GM12878 (cell line): ENCODE data around the gene PIGBOS1. TPM values are rescaled to one million over a fixed set of nuclear protein-coding genes. Genes with fewer than 3 reads are reported as not detected.

ENCODE experiments used
- ATAC-seq: fragments of 200-7000 bp; cut with Tn5 transposase; 3 replicates; pipeline ENCODE4 v1.9.1; 2020; ENCODE audit warnings: mild to moderate bottlenecking, moderate library complexity
- BruUV-seq: library from RNA; stranded (reverse); fragments of 400-500 nt; replicated peaks from 2 replicates; lab custom pipeline; 2021; lab: Mats Ljungman, UMichigan
- CTCF ChIA-PET: fragments of 300-600 bp; sonication (Branson Sonifier 250); formaldehyde crosslinking; extraction: SDS; loops from one replicate; lab custom pipeline; 2021; ENCODE audit warnings: inconsistent platforms; lab: Yijun Ruan, JAX
- POLR2A ChIA-PET: fragments of 350-600 bp; formaldehyde crosslinking; extraction: SDS; loops from one replicate; lab custom pipeline; 2021; ENCODE audit warnings: inconsistent platforms; lab: Charles Lee
- RAD21 ChIA-PET: fragments of 300-600 bp; sonication (Branson Sonifier 250); formaldehyde crosslinking; loops from one replicate; lab custom pipeline; 2023; ENCODE audit warnings: antibody characterized with exemption; ENCODE audit not compliant: unreplicated experiment; lab: Charles Lee
- SMC1A ChIA-PET: fragments of 300-600 bp; sonication (Branson Sonifier 250); formaldehyde crosslinking; loops from one replicate; lab custom pipeline; 2023; ENCODE audit not compliant: unreplicated experiment, uncharacterized antibody; lab: Charles Lee
- DNase-seq: peaks from one replicate; pipeline ENCODE4 v3.0.0-alpha.2; 2011; ENCODE audit warnings: low read depth, low spot score
- FAIRE-seq: peaks from 3 replicates; lab custom pipeline; 2011; peaks lifted over from hg19 to GRCh38; lab: Jason Lieb, UNC
- H2AFZ ChIP-seq: 2 replicates; pipeline ENCODE4 v1.6.0; 2011; ENCODE audit warnings: low read depth, low read length, control low read depth; ENCODE audit not compliant: control insufficient read depth
- H3K27ac ChIP-seq: 2 replicates; pipeline ENCODE4 v1.5.1; 2011; ENCODE audit warnings: control low read depth; ENCODE audit not compliant: control insufficient read depth, insufficient read depth
- H3K27me3 ChIP-seq, 2 experiments: replicated peaks in 1 of 2; 2 replicates each; pipeline versions ENCODE4 v1.6.0 to v1.6.1; 2011; ENCODE audit warnings: low read length in 1 of 2; ENCODE audit not compliant: control insufficient read depth in 2 of 2, insufficient read depth in 2 of 2
- H3K36me3 ChIP-seq, 2 experiments: 2 replicates each; pipeline ENCODE4 v1.5.1; 2011; ENCODE audit warnings: low read length in 1 of 2; ENCODE audit not compliant: control insufficient read depth in 2 of 2, insufficient read depth in 2 of 2
- H3K4me1 ChIP-seq: 2 replicates; pipeline ENCODE4 v1.6.1; 2011; ENCODE audit warnings: mild to moderate bottlenecking, low read length, moderate library complexity, mixed read lengths; ENCODE audit not compliant: control insufficient read depth, insufficient read depth
- H3K4me2 ChIP-seq: 2 replicates; pipeline ENCODE4 v1.6.0; 2011; ENCODE audit warnings: control low read depth; ENCODE audit not compliant: control insufficient read depth, insufficient read depth
- H3K4me3 ChIP-seq: fragments of 200-600 bp; sonication (generic); 2 replicates; pipeline ENCODE4 v1.5.1; 2016
- H3K79me2 ChIP-seq: 2 replicates; pipeline ENCODE4 v1.6.0; 2011; ENCODE audit warnings: low read length; ENCODE audit not compliant: control insufficient read depth, insufficient read depth
- H3K9ac ChIP-seq: 2 replicates; pipeline ENCODE4 v1.8.0; 2011; ENCODE audit warnings: low read length, control low read depth, mixed read lengths; ENCODE audit not compliant: control insufficient read depth, insufficient read depth
- H3K9me3 ChIP-seq: replicated peaks from 3 replicates; pipeline ENCODE4 v1.5.1; 2011; ENCODE audit warnings: mild to moderate bottlenecking, low read length; ENCODE audit not compliant: control insufficient read depth, insufficient read depth
- H4K20me1 ChIP-seq: 2 replicates; pipeline ENCODE4 v1.6.0; 2011; ENCODE audit not compliant: control insufficient read depth, insufficient read depth
- BACH1 ChIP-seq: fragments of 450-650 bp; IDR thresholded peaks from 2 replicates; pipeline ENCODE4 v1.6.1; 2017; ENCODE audit warnings: mild to moderate bottlenecking, borderline replicate concordance
- CBX3 ChIP-seq: fragments of 200-600 bp; sonication (generic); IDR thresholded peaks from 2 replicates; pipeline ENCODE4 v1.6.1; 2016; ENCODE audit warnings: low read depth, borderline replicate concordance
- CBX5 ChIP-seq: sonication (generic); IDR thresholded peaks from 2 replicates; pipeline ENCODE4 v1.6.1; 2016; ENCODE audit warnings: low read depth, moderate library complexity, mild to moderate bottlenecking, inconsistent platforms
- CHD1 ChIP-seq: IDR thresholded peaks from 2 replicates; pipeline ENCODE4 v1.6.1; 2012; ENCODE audit warnings: low read depth, low read length, improper control_type of control experiment
- ETV6 ChIP-seq, 2 experiments: fragments of 450-650 bp in 1 of 2; IDR thresholded peaks in 1 of 2; conservative IDR thresholded peaks in 1 of 2; 2 replicates each; pipeline ENCODE4 v1.6.1; 2014; ENCODE audit warnings: antibody characterized with exemption in 1 of 2, borderline replicate concordance in 1 of 2, low read depth in 1 of 2, mild to moderate bottlenecking in 1 of 2, moderate library complexity in 1 of 2
- IRF4 ChIP-seq: IDR thresholded peaks from 2 replicates; pipeline ENCODE4 v1.6.1; 2011; ENCODE audit warnings: low read depth, low read length
- POLR2AphosphoS5 ChIP-seq: IDR thresholded peaks from 2 replicates; pipeline ENCODE4 v1.6.1; 2011; ENCODE audit warnings: mild to moderate bottlenecking, low read length, inconsistent platforms
- SREBF2 ChIP-seq: IDR thresholded peaks from 2 replicates; pipeline ENCODE4 v1.6.1; 2012; ENCODE audit warnings: mild to moderate bottlenecking, low read length
- WGBS: methylation state at CpG from one replicate; pipeline ENCODE4 v1.1.6; 2016; ENCODE audit warnings: low lambda C conversion rate; ENCODE audit not compliant: insufficient replicate concordance, insufficient coverage; ENCODE audit errors: missing lambda C conversion rate; 5-methylcytosine and 5-hydroxymethylcytosine counted together
- in situ Hi-C: fragments of 300-500 bp; cut with MboI; formaldehyde crosslinking; loops from 9 replicates; pipeline ENCODE4 v1.14.3; 2018; ENCODE audit warnings: mixed read lengths
- intact Hi-C: fragments of 100-400 bp; cut with micrococcal nuclease; formaldehyde crosslinking; loops from one replicate; pipeline ENCODE4 v1.14.2; 2022; ENCODE audit not compliant: unreplicated experiment
- polyA plus RNA-seq, 11 experiments: library from polyadenylated mRNA; depleted of rRNA in 4 of 11; unstranded in 6 of 11; stranded (reverse) in 5 of 11; fragments of >200 nt; fragmentation: Nextera tagmentation in 4 of 11; fragmentation: Illumina TruSeq in 1 of 11; extraction: Ambion mirVana in 4 of 11; extraction: Trizol in 1 of 11; gene quantifications; 1 replicate in 1 of 11; 2 replicates in 10 of 11; pipeline versions ENCODE4 v1.2.1 to v1.2.3, GENCODE V29; 2011 to 2016; ENCODE audit warnings: inconsistent platforms in 2 of 11, missing spikeins in 2 of 11, low read depth in 1 of 11
- total RNA-seq, 4 experiments: library from RNA; depleted of rRNA in 3 of 4; stranded (reverse); fragments of >200 nt in 3 of 4; fragmentation: Illumina TruSeq in 1 of 4; extraction: Trizol in 1 of 4; gene quantifications; 2 replicates each; pipeline versions ENCODE4 v1.2.1 to v1.2.3, GENCODE V29; 2013 to 2021
- TF ChIP-seq, protein P1 (sequence below): IDR thresholded peaks from 2 replicates; pipeline ENCODE4 v1.6.1; 2012; ENCODE audit warnings: mild to moderate bottlenecking, low read depth, low read length
- TF ChIP-seq, protein P2 (sequence below): IDR thresholded peaks from 2 replicates; pipeline ENCODE4 v1.6.1; 2012; ENCODE audit warnings: low read depth, low read length, improper control_type of control experiment
- TF ChIP-seq, protein P3 (sequence below): fragments of 450-650 bp; IDR thresholded peaks from 2 replicates; pipeline ENCODE4 v1.6.1; 2017; ENCODE audit warnings: mild to moderate bottlenecking, low read depth, inconsistent platforms; ENCODE audit not compliant: poor library complexity, severe bottlenecking
- TF ChIP-seq, protein P4 (sequence below), 3 experiments: IDR thresholded peaks in 2 of 3; conservative IDR thresholded peaks in 1 of 3; 2 replicates each; pipeline ENCODE4 v1.5.1; 2011; ENCODE audit warnings: low read depth in 3 of 3, low read length in 3 of 3, mild to moderate bottlenecking in 3 of 3, control low read depth in 2 of 3, moderate library complexity in 2 of 3, inconsistent platforms in 1 of 3, mixed read lengths in 1 of 3; ENCODE audit not compliant: control insufficient read depth in 2 of 3, insufficient read depth in 1 of 3; ENCODE audit errors: extremely low read depth in 1 of 3

PIGBOS1 gene
- total and polyA plus RNA-seq, 10 of the 15 experiments (the other 5 are each of a cell fraction or from before 2014, with no cell fraction given) = 7.1 to 24.7 (median 10.2) TPM

DNA sequence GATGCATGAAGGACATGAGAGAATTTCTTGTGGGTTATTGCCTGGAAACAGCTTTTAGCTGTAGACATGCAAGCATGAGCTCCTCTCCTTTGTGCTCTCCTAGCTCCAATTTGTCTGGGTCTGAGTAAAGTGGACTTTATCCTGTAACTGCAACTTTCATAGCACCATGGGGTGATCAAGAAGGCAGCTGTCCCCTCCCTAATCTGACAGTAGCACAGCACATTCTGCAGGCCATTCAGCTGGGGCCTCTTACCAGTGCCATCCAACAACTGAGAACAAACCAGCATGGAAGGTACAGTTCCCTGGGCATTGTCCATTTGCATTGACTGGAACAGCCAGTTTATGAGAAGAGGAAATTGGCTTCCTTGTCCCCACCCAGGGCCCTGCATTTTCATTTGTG, 21.6 kb downstream of the PIGBOS1 start (continued):
- TF ChIP-seq, protein P1, sequence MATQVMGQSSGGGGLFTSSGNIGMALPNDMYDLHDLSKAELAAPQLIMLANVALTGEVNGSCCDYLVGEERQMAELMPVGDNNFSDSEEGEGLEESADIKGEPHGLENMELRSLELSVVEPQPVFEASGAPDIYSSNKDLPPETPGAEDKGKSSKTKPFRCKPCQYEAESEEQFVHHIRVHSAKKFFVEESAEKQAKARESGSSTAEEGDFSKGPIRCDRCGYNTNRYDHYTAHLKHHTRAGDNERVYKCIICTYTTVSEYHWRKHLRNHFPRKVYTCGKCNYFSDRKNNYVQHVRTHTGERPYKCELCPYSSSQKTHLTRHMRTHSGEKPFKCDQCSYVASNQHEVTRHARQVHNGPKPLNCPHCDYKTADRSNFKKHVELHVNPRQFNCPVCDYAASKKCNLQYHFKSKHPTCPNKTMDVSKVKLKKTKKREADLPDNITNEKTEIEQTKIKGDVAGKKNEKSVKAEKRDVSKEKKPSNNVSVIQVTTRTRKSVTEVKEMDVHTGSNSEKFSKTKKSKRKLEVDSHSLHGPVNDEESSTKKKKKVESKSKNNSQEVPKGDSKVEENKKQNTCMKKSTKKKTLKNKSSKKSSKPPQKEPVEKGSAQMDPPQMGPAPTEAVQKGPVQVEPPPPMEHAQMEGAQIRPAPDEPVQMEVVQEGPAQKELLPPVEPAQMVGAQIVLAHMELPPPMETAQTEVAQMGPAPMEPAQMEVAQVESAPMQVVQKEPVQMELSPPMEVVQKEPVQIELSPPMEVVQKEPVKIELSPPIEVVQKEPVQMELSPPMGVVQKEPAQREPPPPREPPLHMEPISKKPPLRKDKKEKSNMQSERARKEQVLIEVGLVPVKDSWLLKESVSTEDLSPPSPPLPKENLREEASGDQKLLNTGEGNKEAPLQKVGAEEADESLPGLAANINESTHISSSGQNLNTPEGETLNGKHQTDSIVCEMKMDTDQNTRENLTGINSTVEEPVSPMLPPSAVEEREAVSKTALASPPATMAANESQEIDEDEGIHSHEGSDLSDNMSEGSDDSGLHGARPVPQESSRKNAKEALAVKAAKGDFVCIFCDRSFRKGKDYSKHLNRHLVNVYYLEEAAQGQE = no peak
- TF ChIP-seq SREBF2 = no peak
- TF ChIP-seq CHD1 = no peak
- no peak for TF ChIP-seq CBX3

DNA sequence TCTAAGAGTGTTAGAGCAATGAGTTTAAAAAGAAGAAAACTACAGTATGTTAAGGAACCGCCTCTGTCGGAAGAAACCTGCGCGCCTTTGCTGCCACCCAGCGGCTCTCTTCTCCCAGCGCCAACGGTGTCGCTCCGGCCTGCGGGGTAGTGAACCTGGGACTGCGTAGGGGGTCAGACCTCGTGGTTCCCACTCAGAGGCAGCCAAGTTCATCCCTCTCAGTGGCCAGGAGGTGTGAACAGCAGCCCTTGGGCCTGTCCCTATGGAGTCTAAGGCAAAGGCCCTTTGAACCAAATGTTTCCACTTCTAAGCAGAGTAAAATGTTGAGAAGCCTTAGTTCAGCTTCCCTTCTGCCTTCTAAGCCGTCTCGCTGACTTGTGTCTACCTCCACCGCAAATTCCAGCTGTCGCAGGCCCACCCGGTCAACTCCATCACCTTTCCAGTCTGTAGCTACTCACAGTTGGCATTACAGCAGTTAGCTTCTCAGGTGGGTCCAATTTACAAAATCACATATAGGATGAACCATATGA, 28.3 kb downstream of the PIGBOS1 start:
- 14% methylated on average over 17 of the region's 17 CpGs for WGBS
- ChIA-PET SMC1A (interaction anchor here (0.7 to 4.1 kb wide), 13 partner anchors 8 to 1328 kb away, joined by 3 to 64 read pairs (median 5); partner anchors contain the start of genes PIGB and PIGBOS1), CTCF (interaction anchor here (0.7 to 5.3 kb wide), 21 partner anchors 14 to 1483 kb away, joined by 3 to 50 read pairs (median 3); partner anchors contain the start of genes PIERCE2 and PIGBOS1), RAD21 (interaction anchor here (1.1 to 4.5 kb wide), 7 partner anchors 26 to 144 kb away, joined by 3 to 59 read pairs (median 5); partner anchors contain the start of genes PIGB, PIGBOS1 and RSL24D1), POLR2A (no interaction called here)
- H3K36me3 ChIP-seq = no peaks in the 10 kb centered on the region
- no peak for DNase-seq
- H3K9me3 ChIP-seq = no peaks in the 10 kb centered on the region
- intact Hi-C loops (loop anchor here (1.0 kb wide), 3 partner anchors 69 to 145 kb away; no protein-coding TSS in a partner anchor), in situ Hi-C loops (no loop called here)
- peak; percentile 83 for ATAC-seq
- peak; percentile 56 for FAIRE-seq
- H3K4me1 ChIP-seq = no peaks in the 10 kb centered on the region; the same call in 1 of the 2 replicates
- H3K27ac ChIP-seq = no peak overlapping the region; the same call in 1 of the 2 replicates
- peak overlapping the region; percentile 89; the same call in 1 of the 2 replicates for H3K4me3 ChIP-seq
- peak overlapping the region; percentile 66 for H3K9ac ChIP-seq
- no peaks in the 10 kb centered on the region for H3K27me3 ChIP-seq
- peak overlapping the region; percentile 81; the same call in 1 of the 2 replicates for H2AFZ ChIP-seq
- H4K20me1 ChIP-seq = no peaks in the 10 kb centered on the region
- no TSS peak for BruUV-seq
- peak overlapping the region; percentile 82 for H3K4me2 ChIP-seq
- H3K79me2 ChIP-seq = peaks cover 10% of the 10 kb centered on the region
- TF ChIP-seq, protein P2, sequence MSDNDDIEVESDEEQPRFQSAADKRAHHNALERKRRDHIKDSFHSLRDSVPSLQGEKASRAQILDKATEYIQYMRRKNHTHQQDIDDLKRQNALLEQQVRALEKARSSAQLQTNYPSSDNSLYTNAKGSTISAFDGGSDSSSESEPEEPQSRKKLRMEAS = peak; percentile 28; the same call in 1 of the 2 replicates
- TF ChIP-seq CBX5 = peak; percentile 26; the same call in 1 of the 2 replicates
- TF ChIP-seq, protein P3, sequence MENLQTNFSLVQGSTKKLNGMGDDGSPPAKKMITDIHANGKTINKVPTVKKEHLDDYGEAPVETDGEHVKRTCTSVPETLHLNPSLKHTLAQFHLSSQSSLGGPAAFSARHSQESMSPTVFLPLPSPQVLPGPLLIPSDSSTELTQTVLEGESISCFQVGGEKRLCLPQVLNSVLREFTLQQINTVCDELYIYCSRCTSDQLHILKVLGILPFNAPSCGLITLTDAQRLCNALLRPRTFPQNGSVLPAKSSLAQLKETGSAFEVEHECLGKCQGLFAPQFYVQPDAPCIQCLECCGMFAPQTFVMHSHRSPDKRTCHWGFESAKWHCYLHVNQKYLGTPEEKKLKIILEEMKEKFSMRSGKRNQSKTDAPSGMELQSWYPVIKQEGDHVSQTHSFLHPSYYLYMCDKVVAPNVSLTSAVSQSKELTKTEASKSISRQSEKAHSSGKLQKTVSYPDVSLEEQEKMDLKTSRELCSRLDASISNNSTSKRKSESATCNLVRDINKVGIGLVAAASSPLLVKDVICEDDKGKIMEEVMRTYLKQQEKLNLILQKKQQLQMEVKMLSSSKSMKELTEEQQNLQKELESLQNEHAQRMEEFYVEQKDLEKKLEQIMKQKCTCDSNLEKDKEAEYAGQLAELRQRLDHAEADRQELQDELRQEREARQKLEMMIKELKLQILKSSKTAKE = peak; percentile 27
- TF ChIP-seq, protein P4, sequence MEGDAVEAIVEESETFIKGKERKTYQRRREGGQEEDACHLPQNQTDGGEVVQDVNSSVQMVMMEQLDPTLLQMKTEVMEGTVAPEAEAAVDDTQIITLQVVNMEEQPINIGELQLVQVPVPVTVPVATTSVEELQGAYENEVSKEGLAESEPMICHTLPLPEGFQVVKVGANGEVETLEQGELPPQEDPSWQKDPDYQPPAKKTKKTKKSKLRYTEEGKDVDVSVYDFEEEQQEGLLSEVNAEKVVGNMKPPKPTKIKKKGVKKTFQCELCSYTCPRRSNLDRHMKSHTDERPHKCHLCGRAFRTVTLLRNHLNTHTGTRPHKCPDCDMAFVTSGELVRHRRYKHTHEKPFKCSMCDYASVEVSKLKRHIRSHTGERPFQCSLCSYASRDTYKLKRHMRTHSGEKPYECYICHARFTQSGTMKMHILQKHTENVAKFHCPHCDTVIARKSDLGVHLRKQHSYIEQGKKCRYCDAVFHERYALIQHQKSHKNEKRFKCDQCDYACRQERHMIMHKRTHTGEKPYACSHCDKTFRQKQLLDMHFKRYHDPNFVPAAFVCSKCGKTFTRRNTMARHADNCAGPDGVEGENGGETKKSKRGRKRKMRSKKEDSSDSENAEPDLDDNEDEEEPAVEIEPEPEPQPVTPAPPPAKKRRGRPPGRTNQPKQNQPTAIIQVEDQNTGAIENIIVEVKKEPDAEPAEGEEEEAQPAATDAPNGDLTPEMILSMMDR (IDR thresholded peaks at IDR 0.05 in 2 of 3, conservative IDR thresholded peaks at IDR 0.05 in 1 of 3; ENCODE audit: control insufficient read depth in 2 of 3, extremely low read depth in 1 of 3, insufficient read depth in 1 of 3, low read depth in 3 of 3, low read length in 3 of 3) = peak; percentile 90 to 97 (median 92)
- TF ChIP-seq POLR2AphosphoS5 = no peak
- peak; percentile 43; the same call in 1 of the 2 replicates for TF ChIP-seq IRF4
- no peak for TF ChIP-seq SREBF2
- TF ChIP-seq BACH1 = peak; percentile 30; the same call in 1 of the 2 replicates
- TF ChIP-seq ETV6 (conservative IDR thresholded peaks at IDR 0.05 in 1 of 2, IDR thresholded peaks at IDR 0.05 in 1 of 2; ENCODE audit: borderline replicate concordance in 1 of 2, low read depth in 1 of 2) = no peak
